ENCODE measurements around the gene NKG7.

NKG7 gene

DNA sequence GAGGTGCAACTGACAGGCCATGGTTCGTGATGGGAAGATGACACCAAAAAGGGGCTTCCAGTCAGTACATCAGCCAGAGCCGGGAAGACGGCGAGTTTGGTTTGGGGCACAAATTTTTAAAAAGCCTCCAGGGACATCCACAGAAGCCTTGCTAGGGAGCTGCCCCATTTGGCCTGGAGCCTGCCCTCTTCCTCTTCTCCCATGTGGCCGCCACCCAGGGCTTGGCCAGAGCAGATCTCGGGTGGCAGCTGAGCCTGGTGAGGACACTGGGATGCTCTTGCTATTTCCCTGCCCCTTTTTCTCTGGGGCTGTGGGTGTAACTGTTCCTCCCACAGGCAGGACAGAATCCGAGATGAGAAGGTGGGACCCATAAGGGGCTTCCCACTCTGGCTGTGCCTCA, 14.5 kb downstream of the NKG7 start:
- DNase-seq = no peak

DNA sequence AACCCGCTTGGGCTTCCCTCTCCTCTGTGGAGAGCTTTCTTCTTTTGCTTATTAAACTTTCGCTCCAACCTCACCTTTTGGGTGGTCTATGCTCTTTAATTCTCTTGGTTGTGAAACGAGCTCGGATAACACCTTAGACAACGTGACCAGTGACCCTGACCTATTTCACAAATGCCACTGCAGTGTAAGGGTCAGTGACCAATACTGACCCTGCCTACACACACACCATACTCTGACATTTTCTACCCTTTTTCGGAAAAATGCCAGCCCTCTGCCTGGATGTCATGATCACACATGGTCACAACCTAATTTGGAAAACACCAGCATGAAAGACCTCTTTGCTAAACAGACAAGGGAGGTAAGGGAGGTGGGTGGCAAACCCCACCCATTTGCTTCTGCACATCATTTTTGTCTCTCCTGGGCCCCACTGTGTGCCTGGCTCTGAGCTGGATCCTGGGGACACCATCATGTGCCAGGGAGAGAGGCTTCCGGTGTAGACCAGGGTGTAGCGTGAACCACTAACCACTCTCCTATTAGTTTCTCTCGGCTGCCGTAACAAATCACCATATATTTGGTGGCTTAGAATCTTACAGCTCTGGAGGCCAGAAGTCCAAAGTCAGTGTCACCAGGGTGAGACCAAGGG, 16.2 kb downstream of the NKG7 start:
- DNase-seq = no peak

DNA sequence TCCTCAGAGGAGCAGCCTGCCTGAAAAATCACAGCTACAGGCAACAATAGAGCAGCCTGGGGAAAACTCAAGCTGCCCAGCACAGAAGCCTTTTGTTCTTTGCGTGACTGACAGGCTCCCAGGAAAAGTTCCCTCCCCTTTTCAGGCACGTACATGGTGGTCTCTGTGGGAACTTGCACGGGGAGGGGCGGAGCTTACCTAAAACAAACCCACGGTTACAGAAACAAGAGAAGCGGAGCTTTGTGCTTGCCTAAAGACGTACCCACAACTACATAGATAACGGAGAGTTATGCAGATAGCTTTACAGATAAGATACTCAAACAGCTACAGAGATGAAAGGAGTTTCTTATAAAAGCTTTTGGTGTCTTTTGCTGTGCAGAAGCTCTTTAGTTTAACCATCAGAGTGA, 17.7 kb downstream of the NKG7 start:
- DNase-seq = peak; percentile 51

DNA sequence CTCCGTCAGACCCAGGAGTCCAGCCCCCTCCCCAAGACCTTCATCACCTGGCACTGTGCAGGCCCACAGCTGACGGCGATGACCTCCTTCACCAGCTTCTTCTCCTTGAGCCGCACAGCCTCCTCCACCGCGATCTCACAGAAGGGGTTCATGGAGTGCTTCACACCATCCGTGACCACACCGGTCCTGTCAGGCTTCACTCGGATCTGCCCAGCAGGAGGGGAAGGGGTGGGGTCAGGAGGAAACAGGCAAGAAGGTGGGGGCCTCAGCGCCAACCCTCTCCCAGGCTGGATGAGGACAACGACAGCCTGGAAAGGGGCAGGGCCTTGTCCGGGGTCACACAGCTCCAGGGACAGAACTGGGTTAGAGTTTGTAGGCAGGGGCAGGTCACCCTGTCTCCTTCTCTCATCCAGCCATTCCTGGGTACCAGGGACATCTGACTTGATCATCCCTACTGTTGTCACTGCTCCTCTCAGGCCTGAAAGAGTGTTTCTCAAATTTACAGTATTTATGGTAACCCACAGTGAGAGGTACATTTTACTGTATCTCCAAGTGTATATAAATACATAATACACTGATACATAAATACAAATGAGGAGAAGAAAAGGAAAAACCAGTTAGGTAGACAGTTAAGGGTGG, 18.2 kb downstream of the NKG7 start:
- DNase-seq = no peak

DNA sequence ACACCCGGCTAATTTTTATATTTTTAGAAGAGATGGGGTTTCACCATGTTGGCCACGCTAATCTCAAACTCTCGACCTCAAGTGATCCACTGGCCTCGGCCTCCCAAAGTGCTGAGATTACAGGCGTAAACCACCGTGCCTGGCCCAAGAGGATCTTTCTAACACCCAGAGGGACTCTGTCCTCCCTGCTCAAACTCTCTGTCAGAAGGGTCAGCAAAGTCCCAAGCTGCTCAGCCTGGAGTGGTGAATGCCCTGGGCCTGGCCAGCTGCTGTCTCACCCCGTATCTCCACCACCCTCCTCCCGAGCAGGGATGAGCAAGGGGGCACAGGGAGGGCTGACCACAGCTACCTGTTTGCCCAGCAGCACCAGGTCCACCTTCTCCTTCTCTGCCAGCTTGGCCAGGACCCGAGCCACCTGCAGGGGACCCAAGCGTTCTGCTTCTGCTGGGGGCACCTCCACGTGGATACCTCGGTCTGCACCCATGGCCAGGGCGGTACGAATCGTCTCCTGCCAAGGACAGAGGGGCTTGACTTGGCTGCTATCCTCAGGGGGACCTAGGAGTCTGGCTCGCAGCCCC, 19.6 kb downstream of the NKG7 start:
- no peak for DNase-seq

DNA sequence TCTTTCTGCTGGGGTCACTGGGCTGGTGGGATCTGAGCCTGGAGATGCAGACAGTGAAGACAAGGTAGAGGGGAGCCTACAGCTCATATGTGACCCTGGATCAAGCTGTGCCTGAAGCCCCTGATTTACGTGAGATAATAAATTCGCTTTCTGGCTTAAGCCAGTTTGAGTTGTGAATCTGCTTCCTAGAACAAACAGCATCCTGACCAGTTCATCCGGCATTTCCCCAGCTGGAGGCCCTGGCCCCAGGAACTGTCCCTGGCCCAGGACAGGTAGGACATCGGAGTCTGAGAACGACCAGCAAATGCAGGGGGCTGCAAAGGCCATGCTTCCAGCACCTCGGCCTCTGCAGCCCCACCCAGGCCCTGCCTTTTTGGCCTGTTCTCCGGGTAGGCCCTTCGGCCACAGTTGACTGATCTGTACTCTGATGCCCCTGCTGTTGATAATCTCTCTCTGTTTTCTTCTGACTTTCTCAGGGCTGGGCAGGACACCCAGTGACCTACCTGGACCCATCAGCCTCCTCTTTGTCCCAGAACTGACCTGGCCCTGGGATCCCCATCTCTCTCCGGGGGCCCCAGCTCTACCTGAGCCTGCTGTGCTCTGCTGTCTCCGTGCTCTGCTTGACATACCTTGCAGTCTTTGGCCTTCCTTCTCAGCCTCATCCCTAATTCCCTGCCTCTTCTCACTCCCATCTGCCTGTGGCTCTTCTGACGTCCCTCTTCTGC, 21.0 kb downstream of the NKG7 start:
- DNase-seq = no peak

DNA sequence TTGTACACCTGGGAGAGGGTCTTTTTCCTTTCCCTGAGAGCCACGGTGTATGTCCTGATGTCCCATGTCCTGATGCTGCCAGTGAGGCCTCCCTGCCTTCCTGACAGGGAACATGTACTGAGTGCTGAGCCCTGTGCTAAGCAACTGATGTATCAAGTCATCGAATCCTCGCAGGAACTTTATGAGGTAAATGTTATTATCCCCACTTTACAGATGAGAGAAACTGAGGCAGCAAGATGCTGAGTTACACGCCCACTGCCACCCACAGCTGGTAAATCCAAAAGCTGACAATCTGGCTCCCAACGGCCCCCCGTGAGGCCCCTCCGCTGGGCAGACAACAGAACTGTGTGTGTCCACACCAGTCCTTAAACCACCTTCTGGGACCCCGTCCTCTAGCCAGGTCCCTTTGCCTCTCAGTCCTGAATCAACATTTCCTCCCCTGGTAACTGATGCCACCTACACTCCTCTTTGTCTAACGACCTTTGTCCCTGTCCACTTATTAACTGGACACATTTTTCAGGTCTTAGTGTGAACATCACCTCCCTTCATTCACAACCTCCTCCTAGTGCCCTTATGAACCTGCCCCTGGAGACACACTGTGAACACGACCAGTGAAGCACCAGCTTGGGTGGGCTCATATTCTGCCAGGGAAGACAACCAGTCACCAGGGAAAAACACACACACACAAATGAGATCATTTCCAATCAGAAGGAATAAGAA, 25.1 kb downstream of the NKG7 start:
- DNase-seq = no peak

DNA sequence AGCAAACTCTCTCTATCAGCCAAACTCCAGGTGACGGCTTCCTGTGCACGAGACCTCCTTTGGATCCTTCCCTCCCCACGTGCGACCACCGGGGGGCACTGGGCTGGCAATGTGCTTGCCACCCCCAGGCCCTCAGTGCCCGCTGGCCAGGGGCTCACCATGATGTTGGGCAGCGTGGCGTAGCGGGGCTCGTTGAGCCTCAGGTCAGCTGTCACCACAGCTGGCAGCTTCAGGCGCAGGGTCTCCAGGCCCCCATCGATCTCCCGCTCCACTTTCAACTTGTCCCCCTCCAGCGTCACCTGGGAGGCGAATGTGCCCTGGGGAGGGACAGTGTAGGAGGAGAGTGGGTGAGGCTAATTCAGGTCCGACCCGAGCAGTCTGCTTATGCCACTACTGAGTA, 25.7 kb downstream of the NKG7 start:
- no peak for DNase-seq

DNA sequence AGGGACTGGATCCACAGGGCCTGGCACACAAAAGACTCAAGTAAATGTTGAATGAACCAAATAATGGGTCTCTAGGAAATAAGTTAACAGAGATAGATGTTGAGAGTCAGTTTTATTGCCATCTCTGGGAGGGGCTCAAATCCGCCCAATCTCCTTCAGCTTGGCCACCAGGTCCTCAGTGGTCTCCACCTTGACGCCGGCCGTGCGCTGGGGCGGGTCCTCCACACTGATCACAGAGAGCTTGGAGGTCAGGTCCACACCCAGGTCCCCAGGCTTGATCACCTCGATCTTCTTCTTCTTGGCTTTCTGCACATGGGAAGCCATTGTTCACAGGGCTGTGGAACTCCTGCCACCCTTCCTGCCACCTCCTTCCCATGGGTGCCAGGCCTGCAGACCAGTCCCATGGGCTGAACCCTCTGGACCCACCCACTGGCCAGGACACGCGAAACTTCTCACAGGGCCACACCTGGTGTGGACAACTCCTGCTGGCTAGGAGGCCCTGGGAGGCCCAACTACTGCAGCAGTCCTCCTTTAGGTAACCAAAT, 27.3 kb downstream of the NKG7 start:
- DNase-seq = no peak

DNA sequence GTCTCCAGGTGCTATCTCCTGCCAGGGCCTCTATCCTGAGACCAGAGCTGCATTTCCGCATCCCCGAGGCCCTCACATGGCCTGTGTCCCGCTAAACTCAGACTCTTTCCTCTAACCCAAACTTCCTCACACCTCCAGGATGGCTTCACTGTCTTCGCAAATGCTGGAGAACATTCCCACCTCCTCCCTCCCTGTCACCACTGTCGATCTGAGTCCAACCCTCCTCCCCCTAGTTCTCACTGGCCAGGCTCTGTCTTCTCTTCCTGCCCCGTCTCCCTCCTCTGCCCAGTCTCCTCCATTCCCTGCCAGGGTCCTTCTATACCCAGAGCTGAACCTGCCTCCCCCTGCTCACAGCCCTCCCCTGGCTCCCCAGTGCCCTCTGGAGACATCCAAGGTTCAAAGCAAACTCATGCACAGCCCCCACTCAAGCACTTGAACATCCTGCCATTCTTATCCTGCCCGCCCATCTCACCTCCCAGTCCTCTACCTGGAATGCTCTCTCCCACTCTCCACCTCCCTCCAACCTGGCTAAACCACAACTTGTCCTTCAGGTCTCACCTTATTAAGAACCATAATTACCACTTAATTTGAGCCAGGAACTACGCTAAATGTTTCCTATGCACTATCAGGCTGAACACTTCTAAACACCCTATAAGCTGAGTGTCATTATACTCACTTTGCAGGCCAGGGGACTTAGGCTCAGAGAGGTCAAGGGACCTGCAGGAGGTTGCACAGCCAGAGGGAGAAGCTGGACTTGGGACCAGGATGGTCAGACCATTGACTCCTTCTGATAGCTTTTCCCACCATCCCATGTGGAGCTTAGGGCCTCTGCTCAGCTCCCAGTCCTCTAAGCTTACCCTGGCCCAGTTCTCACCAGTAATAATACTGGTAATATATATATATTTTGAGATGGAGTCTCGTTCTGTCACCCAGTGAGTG, 29.6 kb downstream of the NKG7 start:
- DNase-seq = no peak

DNA sequence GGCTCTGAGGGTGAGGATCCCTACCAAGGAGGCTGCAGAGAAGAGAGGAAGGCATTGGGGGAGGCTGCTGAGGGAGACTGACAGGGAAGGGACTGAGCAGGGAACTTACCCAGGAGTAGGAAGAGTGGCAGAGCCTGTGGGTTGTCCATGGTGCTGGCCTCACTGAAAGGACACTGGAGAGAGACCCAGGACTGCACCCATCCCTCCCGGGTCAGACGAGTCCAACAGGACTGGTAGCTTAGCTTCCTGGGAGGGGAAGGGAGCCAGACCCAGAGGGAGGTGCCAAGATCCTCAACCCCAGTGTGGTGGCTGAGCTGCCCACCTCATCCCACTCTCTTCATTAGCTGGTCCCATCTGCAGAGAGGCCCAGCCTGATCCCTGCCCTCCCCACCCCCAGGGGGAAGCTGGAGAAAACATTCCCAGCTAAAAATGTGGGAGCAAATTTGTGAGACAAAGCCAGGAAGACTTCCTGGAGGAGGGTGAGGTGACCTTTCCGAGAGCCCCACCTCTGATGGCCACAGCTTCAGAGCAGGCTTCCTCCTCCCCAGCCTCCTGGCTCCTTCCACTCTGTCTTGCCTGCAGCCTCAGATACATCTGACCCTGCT, 30.4 kb downstream of the NKG7 start, which contains the start of gene VSIG10L:
Gene VSIG10L, minus strand, starts transcription at position 164 of the 605 bp plus-strand sequence. Its CDS starts 15 bp downstream, at position 149.
- no peak for DNase-seq

DNA sequence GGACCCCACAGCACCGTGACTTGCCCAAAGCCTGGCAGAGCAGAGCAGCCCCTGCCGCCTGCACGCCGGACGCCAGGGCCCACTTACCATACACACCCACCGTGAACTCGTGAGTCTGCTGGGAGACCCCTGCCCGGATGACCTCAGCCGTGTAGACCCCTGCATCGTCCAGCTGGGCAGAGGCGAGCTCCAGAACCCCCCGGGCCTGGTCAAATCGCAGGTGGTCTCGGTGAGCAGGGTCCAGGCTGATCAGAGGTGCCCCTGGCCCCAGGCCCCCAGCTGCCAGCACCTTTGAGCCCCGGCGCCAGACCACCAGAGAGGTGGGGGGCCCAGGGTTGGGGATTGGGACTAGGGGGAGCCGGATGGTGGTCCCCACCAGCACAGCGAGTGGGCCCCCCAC, 31.4 kb downstream of the NKG7 start:
- DNase-seq = no peak

DNA sequence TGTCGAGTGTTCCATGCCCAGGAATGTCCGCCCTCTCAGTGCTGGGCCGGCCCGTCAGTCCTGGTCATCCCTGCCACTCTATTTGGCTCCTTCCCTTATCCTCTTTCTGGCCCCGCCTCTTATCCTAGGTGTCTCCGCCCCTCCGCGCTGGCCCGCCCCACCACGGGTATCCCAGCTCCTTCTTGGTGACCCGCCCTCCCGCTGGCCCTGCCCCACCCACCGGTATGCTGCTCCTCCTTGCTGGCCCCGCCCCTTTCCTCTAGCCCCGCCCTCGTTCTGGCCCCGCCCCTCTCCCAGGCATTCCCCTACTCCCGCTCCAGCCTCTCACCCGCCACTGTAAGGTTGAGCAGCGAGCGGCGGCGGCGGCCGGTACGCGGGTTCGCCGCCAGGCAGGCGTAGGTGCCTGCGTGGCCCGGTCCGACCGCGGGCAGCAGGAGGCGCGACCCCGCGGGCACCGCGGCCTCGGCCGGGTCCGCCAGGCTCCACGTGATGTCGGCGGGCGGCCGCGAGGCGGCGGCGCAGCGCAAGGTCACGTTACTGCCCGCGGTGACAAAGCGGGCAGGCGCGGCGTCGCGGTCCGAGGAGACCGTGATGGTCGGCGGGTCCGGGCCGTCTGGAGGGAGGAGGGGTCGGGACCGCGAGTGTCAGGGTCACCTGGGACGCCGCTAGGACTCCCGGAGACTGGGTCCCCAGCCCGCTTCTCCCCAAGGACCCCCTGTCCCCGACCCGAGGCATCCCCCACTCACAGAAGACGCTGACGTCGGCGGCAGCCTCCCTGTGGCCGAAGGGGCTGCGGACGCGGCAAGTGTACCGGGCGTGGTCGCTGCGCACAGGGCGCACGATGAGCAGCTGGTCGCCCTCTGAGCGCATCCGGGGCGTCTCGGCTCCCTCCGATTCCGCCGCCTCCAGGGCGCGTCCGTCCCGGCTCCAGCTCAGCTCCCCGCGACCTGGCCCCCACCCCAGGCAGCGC, 32.5 kb downstream of the NKG7 start:
- DNase-seq = peak; percentile 98

DNA sequence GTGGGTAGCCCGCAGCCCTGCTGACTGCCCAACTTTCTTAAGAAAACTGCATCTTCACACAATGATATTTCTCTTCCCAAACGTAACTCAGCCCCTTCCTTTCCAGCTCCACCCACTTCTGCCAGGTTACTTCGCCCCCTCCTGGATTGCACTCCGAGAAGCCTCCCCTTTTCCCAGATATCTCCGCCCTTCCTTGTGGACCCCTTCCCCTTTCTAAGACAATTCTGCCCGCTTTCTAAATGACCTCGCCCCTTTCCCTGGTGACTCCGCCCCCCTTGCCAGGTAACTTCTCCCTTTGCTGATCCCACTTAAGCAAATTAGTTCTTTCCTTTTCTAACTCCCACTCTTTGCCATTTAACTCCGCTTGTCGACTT, 33.2 kb downstream of the NKG7 start:
- DNase-seq = no peak

DNA sequence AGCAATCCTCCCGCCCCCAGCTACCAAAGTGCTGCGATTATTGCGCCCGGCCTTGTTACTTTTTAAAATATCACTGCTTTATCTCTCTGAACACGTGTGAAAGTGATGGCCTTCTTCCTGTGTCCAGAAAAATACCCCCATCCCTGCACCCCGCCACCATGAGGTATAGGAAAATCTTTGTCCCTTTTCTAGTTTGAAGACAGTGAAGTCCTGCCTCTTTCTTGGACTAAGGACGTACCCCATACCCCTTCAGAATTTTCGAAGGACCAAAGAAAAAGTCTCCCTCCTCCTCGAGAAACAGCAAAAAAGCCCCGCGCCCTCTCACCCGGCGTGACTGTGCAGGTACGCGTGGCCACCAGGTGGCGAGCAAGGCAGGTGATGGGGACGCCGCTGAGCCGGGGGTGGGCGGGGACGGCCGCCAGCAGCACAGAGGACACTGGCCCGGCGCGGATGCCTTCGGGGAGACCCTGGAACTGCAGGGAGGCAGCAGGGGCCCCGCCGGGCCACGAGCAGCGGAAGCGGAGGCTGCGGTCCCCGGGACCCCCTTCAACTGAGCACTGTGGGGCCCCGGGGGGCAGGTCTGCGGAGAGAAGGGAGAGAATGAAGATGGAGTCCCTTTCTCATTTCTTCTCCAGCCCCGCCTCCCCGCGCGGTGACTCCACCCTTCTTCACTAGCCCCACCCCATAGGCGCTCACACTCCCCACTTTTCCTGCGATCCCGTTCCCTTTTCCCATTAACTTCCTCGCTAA, 33.7 kb downstream of the NKG7 start:
- DNase-seq = peak; percentile 94

DNA sequence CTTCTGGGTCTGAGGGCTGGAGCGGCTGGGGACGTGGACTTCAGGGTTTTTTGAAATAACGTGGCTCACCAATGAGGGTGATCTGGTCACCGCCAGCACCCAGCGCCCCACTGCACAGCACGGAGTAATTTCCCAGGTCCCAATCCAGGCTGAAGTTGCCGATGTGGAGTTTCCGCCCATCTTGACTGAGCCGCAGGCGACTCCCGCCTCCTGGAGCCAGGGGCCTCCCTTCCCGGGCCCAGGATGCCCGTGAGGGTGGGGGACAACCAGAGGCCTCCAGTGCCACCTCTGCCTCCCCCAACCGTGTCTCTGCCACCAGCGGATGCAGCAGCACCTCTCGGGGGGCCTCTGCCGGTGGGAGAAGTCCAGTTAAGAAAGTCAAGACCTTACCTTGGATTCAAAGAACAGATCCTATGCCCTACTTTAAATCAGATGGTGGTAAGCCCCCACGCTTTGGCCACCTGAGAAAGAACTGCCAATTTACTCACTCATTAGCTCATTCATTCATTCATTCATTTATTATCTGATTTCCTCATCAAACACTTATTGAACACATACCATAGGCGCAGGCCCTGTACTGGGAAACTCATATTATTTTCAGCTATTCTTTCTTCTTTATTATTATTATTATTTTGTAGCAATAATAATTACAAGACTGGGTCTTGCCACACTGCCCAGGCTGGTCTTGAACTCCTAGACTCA, 34.4 kb downstream of the NKG7 start:
- DNase-seq = no peak

DNA sequence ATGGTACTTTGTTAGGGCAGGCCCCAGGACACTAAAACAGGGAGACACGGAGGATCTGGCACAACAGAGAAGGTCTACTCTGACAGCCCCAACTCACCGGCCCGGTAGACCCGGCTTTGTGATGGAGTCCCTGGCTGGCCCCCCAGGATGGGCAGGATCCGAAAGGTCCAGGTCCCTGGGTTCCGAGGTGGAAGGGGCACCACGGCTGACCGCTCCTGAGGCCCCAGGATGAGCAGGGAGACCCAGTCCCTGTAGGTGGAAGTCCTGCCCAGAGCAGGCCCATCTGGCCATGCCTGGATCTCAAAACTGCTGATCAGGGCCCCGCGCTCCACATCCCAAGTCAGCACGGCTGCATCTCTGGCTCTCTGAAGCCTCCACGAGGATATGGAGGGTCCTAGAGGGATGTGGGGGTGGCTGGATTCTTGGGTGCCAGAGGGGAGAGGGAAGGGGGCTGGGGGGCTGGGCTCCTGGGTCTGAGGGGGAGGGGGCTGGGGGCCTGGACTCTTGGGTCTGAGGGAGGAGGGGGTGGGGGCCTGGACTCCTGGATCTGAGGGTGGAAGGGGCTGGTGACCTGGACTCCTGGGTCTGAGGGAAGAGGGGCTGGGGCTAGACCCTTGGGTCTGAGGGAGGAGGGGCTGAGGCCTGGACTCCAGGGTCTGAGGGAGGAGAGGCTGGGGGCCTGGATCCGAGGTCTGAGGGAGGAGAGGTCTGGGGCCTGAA, 35.2 kb downstream of the NKG7 start:
- no peak for DNase-seq

Measured in stimulated activated CD4-positive, alpha-beta T cell treated with anti-CD3 and anti-CD28 coated beads, Interleukin-15, amount 100 ng/mL, for 24 hours (primary cell).